CD4-positive, alpha-beta memory T cell (primary cell): ENCODE measurements around the gene CHRM1. TPM values are rescaled to one million over a fixed set of nuclear protein-coding genes. Genes with fewer than 3 reads are reported as not detected.

Experiments
- CTCF ChIA-PET: fragments of 350-600 bp; sonication (Branson Sonifier 250); formaldehyde crosslinking; loops from one replicate; lab custom pipeline; 2021; ENCODE audit warnings: inconsistent platforms; ENCODE audit not compliant: partially characterized antibody; lab: Charles Lee
- POLR2A ChIA-PET: fragments of 350-600 bp; sonication (Branson Sonifier 250); formaldehyde crosslinking; loops from one replicate; lab custom pipeline; 2021; ENCODE audit not compliant: partially characterized antibody; lab: Charles Lee
- DNase-seq, 5 donors: peaks; one replicate each; pipeline versions ENCODE4 v3.0.0 to v3.0.0-alpha.2; 2020 to 2022; ENCODE audit warnings: mixed read lengths in 1 of 5
- H3K27ac ChIP-seq: one replicate; pipeline ENCODE4 v1.7.0; 2013; ENCODE audit warnings: low read depth, low read length
- H3K27me3 ChIP-seq: 2 replicates; pipeline ENCODE4 v1.7.0; 2013; ENCODE audit warnings: mild to moderate bottlenecking, low read length, moderate library complexity; ENCODE audit not compliant: insufficient read depth
- H3K36me3 ChIP-seq: 2 replicates; pipeline ENCODE4 v1.7.0; 2013; ENCODE audit warnings: mild to moderate bottlenecking, low read length, moderate library complexity; ENCODE audit not compliant: insufficient read depth
- H3K4me1 ChIP-seq: 2 replicates; pipeline ENCODE4 v1.7.0; 2013; ENCODE audit warnings: mild to moderate bottlenecking, low read length, moderate library complexity; ENCODE audit not compliant: insufficient read depth
- H3K4me3 ChIP-seq, 2 donors: one replicate each; pipeline ENCODE4 v1.7.0; 2013; ENCODE audit warnings: low read length in 2 of 2, mild to moderate bottlenecking in 1 of 2
- H3K9me3 ChIP-seq, 2 donors: one replicate each; pipeline ENCODE4 v1.7.0; 2013; ENCODE audit warnings: low read length in 2 of 2, control low read depth in 1 of 2; ENCODE audit not compliant: control insufficient read depth in 1 of 2
- H3K27ac Mint-ChIP-seq, 7 donors: one replicate each; pipeline ENCODE4 v1.8.0; 2020 to 2021; ENCODE audit warnings: mixed read lengths in 7 of 7, mild to moderate bottlenecking in 6 of 7, inconsistent platforms in 3 of 7, moderate library complexity in 3 of 7
- H3K27me3 Mint-ChIP-seq, 2 donors: one replicate each; pipeline ENCODE4 v1.8.0; 2020 to 2021; ENCODE audit warnings: mixed read lengths in 2 of 2
- H3K36me3 Mint-ChIP-seq, 2 donors: one replicate each; pipeline ENCODE4 v1.8.0; 2020 to 2021; ENCODE audit warnings: mixed read lengths in 2 of 2, inconsistent platforms in 1 of 2, mild to moderate bottlenecking in 1 of 2
- H3K4me1 Mint-ChIP-seq, 4 donors: one replicate each; pipeline ENCODE4 v1.8.0; 2020 to 2021; ENCODE audit warnings: mixed read lengths in 4 of 4, mild to moderate bottlenecking in 1 of 4
- H3K4me3 Mint-ChIP-seq, 8 donors: one replicate each; pipeline ENCODE4 v1.8.0; 2020 to 2021; ENCODE audit warnings: mixed read lengths in 8 of 8, mild to moderate bottlenecking in 7 of 8, moderate library complexity in 6 of 8, inconsistent platforms in 3 of 8
- H3K9me3 Mint-ChIP-seq, 8 donors: one replicate each; pipeline ENCODE4 v1.8.0; 2020 to 2021; ENCODE audit warnings: mixed read lengths in 8 of 8, mild to moderate bottlenecking in 5 of 8, inconsistent platforms in 3 of 8, moderate library complexity in 1 of 8
- intact Hi-C: fragments of 100-400 bp; cut with micrococcal nuclease; formaldehyde crosslinking; loops from one replicate; pipeline ENCODE4 v1.15.1; 2023
- polyA plus RNA-seq, 2 donors: library from polyadenylated mRNA; unstranded; fragments of 300-500 nt; fragmentation: Illumina TruSeq; gene quantifications; one replicate each; pipeline ENCODE4 v1.2.3, GENCODE V29; 2021
- total RNA-seq, 2 experiments: library from RNA; stranded (reverse); gene quantifications; one replicate each; pipeline ENCODE4 v1.2.3, GENCODE V29; 2021

CHRM1 gene
- total and polyA plus RNA-seq, 4 experiments from 2014 or later, result not detected

GRCh38 chr11:62926680-62927455 is 5.7 kb upstream of the CHRM1 start:
- H3K4me1 ChIP-seq, result peaks cover 38% of the 10 kb centered on the region
- peaks cover 59 to 69% of the 10 kb centered on the region in 2 donors for H3K27me3 Mint-ChIP-seq
- POLR2A ChIA-PET, result no interaction called here
- H3K4me1 Mint-ChIP-seq, result peaks cover 11 to 43% (median 24%) of the 10 kb centered on the region in 4 donors
- H3K27ac ChIP-seq, result no peak overlapping the region
- H3K4me3 Mint-ChIP-seq, result peak overlapping the region in 4 of 8 donors; percentile 17 to 74 (median 53)
- H3K36me3 ChIP-seq, result no peaks in the 10 kb centered on the region
- H3K27ac Mint-ChIP-seq, result no peak overlapping the region
- H3K4me3 ChIP-seq, result peak overlapping the region in 1 of 2 donors; percentile 14
- no peaks in the 10 kb centered on the region for H3K36me3 Mint-ChIP-seq
- CTCF ChIA-PET, result interaction anchor here (1.2 kb wide), 1 partner anchor 21 kb away, joined by 4 read pairs; no protein-coding TSS in a partner anchor
- H3K9me3 ChIP-seq, result no peaks in the 10 kb centered on the region
- intact Hi-C loops, result no loop called here
- no peak for DNase-seq
- peaks cover 27% of the 10 kb centered on the region for H3K27me3 ChIP-seq
- H3K9me3 Mint-ChIP-seq, result no peaks in the 10 kb centered on the region

GRCh38 chr11:62925745-62926679 is 4.8 kb upstream of the CHRM1 start:
- no peak for DNase-seq
- H3K36me3 Mint-ChIP-seq, result no peaks in the 10 kb centered on the region
- POLR2A ChIA-PET, result no interaction called here

GRCh38 chr11:62925308-62925707 is 4.1 kb upstream of the CHRM1 start:
- CTCF ChIA-PET, result interaction anchor here (1.2 kb wide), 1 partner anchor 19 kb away, joined by 4 read pairs; no protein-coding TSS in a partner anchor
- no peaks in the 10 kb centered on the region for H3K9me3 ChIP-seq
- H3K4me1 Mint-ChIP-seq, result peaks cover 11 to 45% (median 24%) of the 10 kb centered on the region in 4 donors
- H3K27ac ChIP-seq, result no peak overlapping the region
- POLR2A ChIA-PET, result no interaction called here
- intact Hi-C loops, result no loop called here
- DNase-seq, result no peak
- no peak overlapping the region for H3K4me3 ChIP-seq
- no peaks in the 10 kb centered on the region for H3K9me3 Mint-ChIP-seq
- H3K27ac Mint-ChIP-seq, result peak overlapping the region in 2 of 7 donors; percentile 59 to 84
- H3K36me3 ChIP-seq, result no peaks in the 10 kb centered on the region
- peaks cover 27% of the 10 kb centered on the region for H3K27me3 ChIP-seq
- peaks cover 38% of the 10 kb centered on the region for H3K4me1 ChIP-seq
- peak overlapping the region in 7 of 8 donors; percentile 31 to 82 (median 65) for H3K4me3 Mint-ChIP-seq
- H3K36me3 Mint-ChIP-seq, result no peaks in the 10 kb centered on the region
- peaks cover 54 to 66% of the 10 kb centered on the region in 2 donors for H3K27me3 Mint-ChIP-seq

More at GRCh38 chr11:62925745-62926679, 4.8 kb upstream of the CHRM1 start:
- Mint-ChIP-seq H3K27me3 (peaks cover 58 to 72% of the 10 kb centered on the region in 2 donors), H3K4me1 (peaks cover 11 to 45% (median 24%) of the 10 kb centered on the region in 4 donors), H3K4me3 (peak overlapping the region; percentile 35 to 82 (median 62)), H3K27ac (peak overlapping the region in 3 of 7 donors; percentile 38 to 84 (median 59)), H3K9me3 (no peaks in the 10 kb centered on the region)
- Histone ChIP-seq H3K27me3 (peaks cover 27% of the 10 kb centered on the region), H3K36me3 (no peaks in the 10 kb centered on the region), H3K9me3 (no peaks in the 10 kb centered on the region), H3K27ac (no peak overlapping the region), H3K4me1 (peaks cover 38% of the 10 kb centered on the region), H3K4me3 (peak overlapping the region in 1 of 2 donors; percentile 14)
- CTCF ChIA-PET, result interaction anchor here (1.2 kb wide), 1 partner anchor 20 kb away, joined by 4 read pairs; no protein-coding TSS in a partner anchor
- intact Hi-C loops, result no loop called here

- Mint-ChIP-seq H3K27ac (peak overlapping the region in 4 of 7 donors; percentile 29 to 84 (median 64)), H3K9me3 (peaks cover 0 to 3% (median 0%) of the 10 kb centered on the region in 8 donors)
These were observed 2.6 kb upstream of the CHRM1 start for GRCh38 chr11:62923601-62924411.

GRCh38 chr11:62922653-62923431 is 1.7 kb upstream of the CHRM1 start:
- H3K27me3 ChIP-seq, result peaks cover 17% of the 10 kb centered on the region
- H3K4me1 ChIP-seq, result peaks cover 38% of the 10 kb centered on the region
- Mint-ChIP-seq H3K27ac (peak overlapping the region in 1 of 7 donors; percentile 84), H3K27me3 (peaks cover 37 to 54% of the 10 kb centered on the region in 2 donors), H3K4me1 (peaks cover 11 to 45% (median 24%) of the 10 kb centered on the region in 4 donors), H3K9me3 (peaks cover 0 to 3% (median 0%) of the 10 kb centered on the region in 8 donors), H3K36me3 (no peaks in the 10 kb centered on the region), H3K4me3 (peak overlapping the region in 7 of 8 donors; percentile 64 to 83 (median 77))
- intact Hi-C loops, result no loop called here
- ChIA-PET CTCF (no interaction called here), POLR2A (no interaction called here)
- peak in 1 of 5 donors; percentile 45 for DNase-seq
- no peak overlapping the region for H3K27ac ChIP-seq
- H3K4me3 ChIP-seq, result no peak overlapping the region
- H3K9me3 ChIP-seq, result no peaks in the 10 kb centered on the region
- no peaks in the 10 kb centered on the region for H3K36me3 ChIP-seq

More at GRCh38 chr11:62923601-62924411, 2.6 kb upstream of the CHRM1 start:
- peaks cover 38% of the 10 kb centered on the region for H3K4me1 ChIP-seq
- no peaks in the 10 kb centered on the region for H3K36me3 ChIP-seq
- no peaks in the 10 kb centered on the region for H3K36me3 Mint-ChIP-seq
- intact Hi-C loops, result no loop called here
- peaks cover 46 to 63% of the 10 kb centered on the region in 2 donors for H3K27me3 Mint-ChIP-seq
- ChIA-PET POLR2A (no interaction called here), CTCF (interaction anchor here (0.7 to 1.4 kb wide), 2 partner anchors 18 to 1357 kb away, joined by 3 to 9 read pairs; no protein-coding TSS in a partner anchor)
- H3K4me3 Mint-ChIP-seq, result peak overlapping the region; percentile 72 to 83 (median 76)
- H3K27me3 ChIP-seq, result peaks cover 21% of the 10 kb centered on the region
- H3K27ac ChIP-seq, result no peak overlapping the region
- H3K4me3 ChIP-seq, result peak overlapping the region; percentile 6 to 23
- peaks cover 11 to 45% (median 24%) of the 10 kb centered on the region in 4 donors for H3K4me1 Mint-ChIP-seq
- DNase-seq, result peak; percentile 39 to 63 (median 42)
- no peaks in the 10 kb centered on the region for H3K9me3 ChIP-seq

GRCh38 chr11:62922189-62922589 is 1.0 kb upstream of the CHRM1 start:
- Mint-ChIP-seq H3K36me3 (no peaks in the 10 kb centered on the region), H3K4me3 (peak overlapping the region in 6 of 8 donors; percentile 43 to 81 (median 66)), H3K4me1 (peaks cover 9 to 39% (median 24%) of the 10 kb centered on the region in 4 donors), H3K9me3 (peaks cover 0 to 3% (median 0%) of the 10 kb centered on the region in 8 donors), H3K27me3 (peaks cover 31 to 48% of the 10 kb centered on the region in 2 donors), H3K27ac (peak overlapping the region in 1 of 7 donors; percentile 84)
- H3K4me1 ChIP-seq, result peaks cover 35% of the 10 kb centered on the region
- intact Hi-C loops, result no loop called here
- H3K9me3 ChIP-seq, result no peaks in the 10 kb centered on the region
- no peaks in the 10 kb centered on the region for H3K36me3 ChIP-seq
- H3K27ac ChIP-seq, result no peak overlapping the region
- no peak overlapping the region for H3K4me3 ChIP-seq
- peaks cover 17% of the 10 kb centered on the region for H3K27me3 ChIP-seq
- POLR2A ChIA-PET, result no interaction called here
- CTCF ChIA-PET, result no interaction called here
- DNase-seq, result no peak
